Neuronal stem cell (in vitro differentiated cells): ENCODE data around the gene GLRA3.

Source experiments
- DNase-seq: peaks from one replicate; pipeline ENCODE4 v3.0.0-alpha.2; 2013; ENCODE audit warnings: low spot score
- H2AFZ ChIP-seq: one replicate; pipeline ENCODE4 v1.6.1; 2013; ENCODE audit warnings: mild to moderate bottlenecking, low read length, inconsistent platforms
- H2AK5ac ChIP-seq: 2 replicates; pipeline ENCODE4 v1.6.1; 2013; ENCODE audit warnings: low read depth, mild to moderate bottlenecking, inconsistent platforms, low read length, moderate library complexity, mixed read lengths
- H2BK120ac ChIP-seq: 2 replicates; pipeline ENCODE4 v1.6.1; 2013; ENCODE audit warnings: low read depth, mild to moderate bottlenecking, inconsistent platforms, low read length, moderate library complexity, mixed read lengths
- H2BK12ac ChIP-seq: one replicate; pipeline ENCODE4 v1.6.1; 2013; ENCODE audit warnings: low read length, inconsistent platforms
- H2BK15ac ChIP-seq: 2 replicates; pipeline ENCODE4 v1.6.1; 2013; ENCODE audit warnings: mild to moderate bottlenecking, low read length, inconsistent platforms, mixed read lengths
- H2BK5ac ChIP-seq: one replicate; pipeline ENCODE4 v1.6.1; 2013; ENCODE audit warnings: inconsistent platforms, mild to moderate bottlenecking, low read length, moderate library complexity
- H3K14ac ChIP-seq: one replicate; pipeline ENCODE4 v1.6.1; 2013; ENCODE audit warnings: low read length, inconsistent platforms
- H3K18ac ChIP-seq: 2 replicates; pipeline ENCODE4 v1.6.1; 2013; ENCODE audit warnings: low read length, inconsistent platforms
- H3K23ac ChIP-seq: 2 replicates; pipeline ENCODE4 v1.6.1; 2013; ENCODE audit warnings: low read depth, mild to moderate bottlenecking, mixed read lengths, low read length, inconsistent platforms; ENCODE audit not compliant: poor library complexity
- H3K27ac ChIP-seq: replicated peaks from 3 replicates; pipeline ENCODE4 v1.5.1; 2013; ENCODE audit warnings: low read length, inconsistent platforms
- H3K27me3 ChIP-seq, 3 experiments: 2 replicates each; pipeline ENCODE4 v1.6.1; 2013; ENCODE audit warnings: low read length in 3 of 3, mild to moderate bottlenecking in 2 of 3, inconsistent platforms in 1 of 3, low read depth in 1 of 3, mixed read lengths in 1 of 3, moderate library complexity in 1 of 3; ENCODE audit not compliant: control insufficient read depth in 3 of 3, insufficient read depth in 3 of 3
- H3K36me3 ChIP-seq, 2 donors: replicated peaks in 1 of 2; 2 replicates each; pipeline ENCODE4 v1.6.1; 2013; ENCODE audit warnings: low read length in 2 of 2; ENCODE audit not compliant: control insufficient read depth in 2 of 2, insufficient read depth in 2 of 2
- H3K4ac ChIP-seq: 2 replicates; pipeline ENCODE4 v1.6.1; 2013; ENCODE audit warnings: inconsistent platforms, mild to moderate bottlenecking, low read length, moderate library complexity
- H3K4me1 ChIP-seq, 2 donors: 1 replicate in 1 of 2; 2 replicates in 1 of 2; pipeline ENCODE4 v1.6.1; 2013; ENCODE audit warnings: low read length in 2 of 2, low read depth in 1 of 2; ENCODE audit not compliant: control insufficient read depth in 2 of 2, insufficient read depth in 1 of 2
- H3K4me2 ChIP-seq: one replicate; pipeline ENCODE4 v1.6.1; 2013; ENCODE audit warnings: mild to moderate bottlenecking, low read length, inconsistent platforms; ENCODE audit not compliant: insufficient read depth, poor library complexity, severe bottlenecking
- H3K4me3 ChIP-seq, 2 donors: 2 replicates each; pipeline ENCODE4 v1.5.1; 2013; ENCODE audit warnings: low read length in 2 of 2, mild to moderate bottlenecking in 2 of 2, inconsistent platforms in 1 of 2, moderate library complexity in 1 of 2
- H3K79me1 ChIP-seq: one replicate; pipeline ENCODE4 v1.6.1; 2013; ENCODE audit warnings: low read depth, mild to moderate bottlenecking, inconsistent platforms, low read length, moderate library complexity
- H3K9ac ChIP-seq: one replicate; pipeline ENCODE4 v1.6.1; 2013; ENCODE audit warnings: mild to moderate bottlenecking, low read depth, low read length, inconsistent platforms; ENCODE audit not compliant: poor library complexity
- H3K9me3 ChIP-seq, 2 donors: replicated peaks in 1 of 2; 2 replicates each; pipeline versions ENCODE3 to v1.6.1; 2013; ENCODE audit warnings: low read length in 2 of 2, mild to moderate bottlenecking in 2 of 2, inconsistent platforms in 1 of 2, low read depth in 1 of 2, mixed read lengths in 1 of 2, moderate library complexity in 1 of 2; ENCODE audit not compliant: control insufficient read depth in 2 of 2, insufficient read depth in 1 of 2
- H4K8ac ChIP-seq: one replicate; pipeline ENCODE4 v1.6.1; 2013; ENCODE audit warnings: low read depth, mild to moderate bottlenecking, inconsistent platforms, low read length, moderate library complexity
- H4K91ac ChIP-seq: one replicate; pipeline ENCODE4 v1.6.1; 2013; ENCODE audit warnings: low read length, low read depth, mild to moderate bottlenecking, inconsistent platforms; ENCODE audit not compliant: poor library complexity
- WGBS, 2 donors: extraction: QIAGEN DNeasy Blood & Tissue Kit; methylation state at CpG; one replicate each; pipeline ENCODE4 v1.1.7; 2013; ENCODE audit warnings: missing lambda C conversion rate in 2 of 2, mixed read lengths in 1 of 2; ENCODE audit not compliant: insufficient read length in 2 of 2, insufficient replicate concordance in 1 of 2; ENCODE audit errors: extremely low coverage in 2 of 2; 5-methylcytosine and 5-hydroxymethylcytosine counted together

The GLRA3 gene

GRCh38 chr4:174596513-174596912 lies 232.5 kb downstream of the GLRA3 start:
- H3K4me2 ChIP-seq = no peak overlapping the region
- WGBS, 2 donors = no CpG with 5 or more reads among the region's 1 CpG
- no peak overlapping the region for H2AFZ ChIP-seq

GRCh38 chr4:174595141-174595929 lies 233.7 kb downstream of the GLRA3 start:
- H3K4me2 ChIP-seq = no peak overlapping the region
- no peaks in the 10 kb centered on the region for H3K9me3 ChIP-seq
- H3K4ac ChIP-seq = no peak overlapping the region
- H3K23ac ChIP-seq = no peak overlapping the region
- H4K8ac ChIP-seq = no peak overlapping the region
- no peak overlapping the region for H3K27ac ChIP-seq
- H2BK5ac ChIP-seq = no peak overlapping the region
- H2AFZ ChIP-seq = no peak overlapping the region
- no peak overlapping the region for H2BK12ac ChIP-seq
- H4K91ac ChIP-seq = no peak overlapping the region
- no peak overlapping the region for H2BK120ac ChIP-seq
- no CpG with 5 or more reads among the region's 4 CpGs for WGBS, 2 donors
- no peaks in the 10 kb centered on the region for H3K27me3 ChIP-seq
- no peak overlapping the region for H3K9ac ChIP-seq
- H3K14ac ChIP-seq = no peak overlapping the region
- no peak overlapping the region for H2AK5ac ChIP-seq
- no peak overlapping the region for H3K18ac ChIP-seq
- no peak overlapping the region for H2BK15ac ChIP-seq
- H3K79me1 ChIP-seq = no peaks in the 10 kb centered on the region
- no peak for DNase-seq
- H3K4me1 ChIP-seq = no peaks in the 10 kb centered on the region
- no peak overlapping the region for H3K4me3 ChIP-seq
- H3K36me3 ChIP-seq = no peaks in the 10 kb centered on the region

More at GRCh38 chr4:174596513-174596912, 232.5 kb downstream of the GLRA3 start:
- H3K4me3 ChIP-seq = no peak overlapping the region
- no peaks in the 10 kb centered on the region for H3K4me1 ChIP-seq
- H3K27me3 ChIP-seq = no peaks in the 10 kb centered on the region
- H2BK120ac ChIP-seq = no peak overlapping the region
- no peak overlapping the region for H3K23ac ChIP-seq
- no peak for DNase-seq
- H3K79me1 ChIP-seq = no peaks in the 10 kb centered on the region
- H2BK5ac ChIP-seq = no peak overlapping the region
- H4K91ac ChIP-seq = no peak overlapping the region
- no peak overlapping the region for H3K14ac ChIP-seq
- H2BK15ac ChIP-seq = no peak overlapping the region
- no peak overlapping the region for H3K18ac ChIP-seq
- H3K4ac ChIP-seq = no peak overlapping the region
- H2AK5ac ChIP-seq = no peak overlapping the region
- no peaks in the 10 kb centered on the region for H3K9me3 ChIP-seq
- H3K27ac ChIP-seq = no peak overlapping the region
- no peak overlapping the region for H3K9ac ChIP-seq
- H2BK12ac ChIP-seq = no peak overlapping the region
- H4K8ac ChIP-seq = no peak overlapping the region
- H3K36me3 ChIP-seq = no peaks in the 10 kb centered on the region

- Histone ChIP-seq H3K27ac (no peak overlapping the region), H3K18ac (no peak overlapping the region), H3K9ac (no peak overlapping the region), H2BK15ac (no peak overlapping the region), H3K79me1 (no peaks in the 10 kb centered on the region), H3K14ac (no peak overlapping the region), H2BK5ac (no peak overlapping the region), H2BK12ac (no peak overlapping the region), H4K8ac (no peak overlapping the region), H3K4me2 (no peak overlapping the region), H3K4ac (no peak overlapping the region), H2AK5ac (no peak overlapping the region), H2AFZ (no peak overlapping the region), H3K4me3 (no peak overlapping the region), H2BK120ac (no peak overlapping the region), H3K23ac (no peak overlapping the region), H3K9me3 (no peaks in the 10 kb centered on the region), H3K36me3 (no peaks in the 10 kb centered on the region), H3K4me1 (no peaks in the 10 kb centered on the region), H4K91ac (no peak overlapping the region), H3K27me3 (no peaks in the 10 kb centered on the region)
- no peak for DNase-seq
- WGBS, 2 donors = no CpG with 5 or more reads among the region's 3 CpGs
Observed at GRCh38 chr4:174593701-174594100, 235.3 kb downstream of the GLRA3 start.

GRCh38 chr4:174592985-174593335 lies 236.1 kb downstream of the GLRA3 start:
- Histone ChIP-seq H3K36me3 (no peaks in the 10 kb centered on the region), H3K27ac (no peak overlapping the region), H4K8ac (no peak overlapping the region), H2AK5ac (no peak overlapping the region), H3K4me1 (no peaks in the 10 kb centered on the region), H2BK15ac (no peak overlapping the region), H2BK12ac (no peak overlapping the region), H3K4me2 (no peak overlapping the region), H3K14ac (no peak overlapping the region), H2BK120ac (no peak overlapping the region), H3K9ac (no peak overlapping the region), H4K91ac (no peak overlapping the region), H3K23ac (no peak overlapping the region), H2BK5ac (no peak overlapping the region), H2AFZ (no peak overlapping the region), H3K4me3 (no peak overlapping the region), H3K4ac (no peak overlapping the region), H3K79me1 (no peaks in the 10 kb centered on the region), H3K9me3 (no peaks in the 10 kb centered on the region), H3K27me3 (no peaks in the 10 kb centered on the region), H3K18ac (no peak overlapping the region)
- no peak for DNase-seq
- no CpG with 5 or more reads among the region's 3 CpGs for WGBS, 2 donors
